GM18511 (cell line): Measurements from ENCODE around the gene CRYGS.
A peak's percentile ranks its signal among the peaks of the same experiment; 100 is the strongest.
"Not testable (repeated sequence)": the region's sequence is repeated elsewhere in the genome, so short reads cannot be mapped to it uniquely, and the experiment has no call there.

Source experiments
- ATAC-seq: cut with Tn5 transposase; IDR thresholded peaks from one replicate; pipeline ENCODE4 v1.9.1; 2021; ENCODE audit warnings: mild to moderate bottlenecking, moderate library complexity; ENCODE audit not compliant: unreplicated experiment

The CRYGS gene

GRCh38 chr3:186520431-186520830 lies 23.7 kb downstream of the CRYGS start:
- ATAC-seq: no peak

DNA sequence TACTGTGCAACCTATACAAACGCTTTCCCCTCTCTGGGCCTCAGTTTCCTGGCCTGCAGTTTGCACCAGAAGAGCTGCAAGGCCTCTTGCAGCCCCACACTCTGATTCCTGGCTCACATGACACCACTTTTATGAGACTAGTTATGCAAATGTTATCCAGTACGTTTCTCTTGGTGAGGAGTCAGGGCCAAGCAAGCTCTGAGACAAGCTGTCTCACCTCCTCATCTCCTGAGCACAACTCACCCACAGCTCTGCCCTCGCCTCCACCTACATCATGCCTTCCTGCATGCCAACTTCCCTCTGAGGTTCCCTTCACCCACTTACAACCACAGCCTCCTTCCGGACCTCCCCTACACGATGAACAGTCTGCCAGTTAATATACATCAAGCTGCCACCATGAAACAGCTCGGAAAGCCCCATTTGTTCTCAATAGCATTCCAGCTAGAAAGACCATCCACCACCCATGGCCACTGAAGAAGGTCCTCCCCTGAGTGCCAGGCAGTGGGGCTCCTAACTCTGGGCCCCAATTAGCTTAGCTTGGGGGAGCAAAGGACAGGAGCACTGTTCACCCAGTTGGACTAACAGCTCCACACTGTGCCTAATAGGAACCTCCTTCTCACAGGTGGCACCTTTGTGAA lies 25.0 kb downstream of the CRYGS start:
- peak; percentile 45 for ATAC-seq

DNA sequence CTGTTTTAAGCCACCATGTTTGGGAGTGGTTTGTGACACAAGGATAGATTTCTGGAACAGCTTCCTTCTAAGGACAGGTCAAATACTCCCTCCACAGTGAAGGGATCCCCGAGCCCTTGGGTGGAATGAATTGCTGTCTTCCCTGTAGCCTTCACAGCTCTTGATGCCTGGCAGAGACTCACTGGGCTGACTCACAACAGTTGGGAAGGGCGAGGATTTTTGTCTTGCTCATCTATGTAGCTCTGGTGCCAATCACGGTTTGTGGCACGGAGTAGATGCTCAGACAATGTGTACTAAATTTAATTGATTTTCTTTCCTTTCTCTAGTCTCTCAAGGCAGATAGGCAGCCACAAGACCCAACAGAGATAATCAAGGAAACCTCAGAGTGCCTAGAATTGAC lies 27.0 kb downstream of the CRYGS start:
- no peak for ATAC-seq

GRCh38 chr3:186516646-186517045 lies 27.5 kb downstream of the CRYGS start:
- ATAC-seq: no peak

- no peak for ATAC-seq
Observed at GRCh38 chr3:186515125-186515524, 29.1 kb downstream of the CRYGS start.

GRCh38 chr3:186514296-186515002 lies 29.7 kb downstream of the CRYGS start:
- no peak for ATAC-seq

DNA sequence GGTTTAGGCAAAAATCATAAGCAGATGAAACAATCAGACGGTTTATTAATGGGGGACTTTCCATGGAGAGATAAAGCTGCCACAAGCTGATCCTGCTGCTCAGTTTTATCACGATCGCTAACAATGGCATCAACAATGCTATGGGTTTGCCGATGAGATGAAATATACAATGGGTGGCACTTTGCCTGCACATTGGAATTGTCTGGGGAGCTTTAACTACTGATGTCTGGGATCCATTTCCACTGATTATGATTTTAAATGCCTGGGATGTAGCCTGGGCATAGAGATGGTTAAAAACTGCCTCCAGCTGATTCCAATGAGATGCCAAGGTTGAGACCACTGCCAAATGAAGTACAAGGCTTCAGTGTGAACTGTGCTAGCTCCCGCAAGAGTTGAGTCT lies 30.8 kb downstream of the CRYGS start:
- no peak for ATAC-seq

DNA sequence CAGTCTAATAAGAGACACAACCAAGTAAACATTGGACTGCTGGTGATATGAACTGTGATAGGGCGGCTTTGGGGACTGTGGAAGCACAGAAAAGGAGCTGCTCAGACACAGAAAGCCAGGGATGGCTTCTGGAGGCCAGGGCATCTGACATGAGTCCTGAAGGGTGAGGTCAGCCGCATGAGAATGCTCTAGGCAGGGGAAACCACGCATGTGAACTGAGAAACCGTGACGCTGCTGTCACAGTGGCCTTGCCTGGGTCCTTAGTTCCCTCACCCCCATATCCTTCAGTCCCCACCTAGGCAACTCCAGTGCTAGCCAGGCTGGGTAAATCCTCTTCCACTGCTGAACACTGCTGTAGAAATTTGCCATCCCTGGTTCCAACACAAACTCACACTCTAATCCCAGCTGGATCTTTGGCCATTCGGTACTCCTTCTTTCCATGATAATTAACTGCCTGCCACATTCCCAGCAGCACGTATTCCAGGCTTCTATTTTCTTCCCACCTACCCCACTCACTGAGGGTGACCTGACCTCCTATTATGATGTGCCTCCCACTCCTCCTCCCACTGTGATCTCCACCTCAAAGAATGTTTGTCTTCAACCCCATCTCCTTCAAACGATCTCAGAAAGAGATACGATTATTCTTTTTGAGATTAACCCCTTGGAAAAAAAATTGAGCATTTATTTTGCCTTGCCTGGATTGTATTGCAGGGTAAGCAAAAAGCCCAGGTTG lies 31.4 kb downstream of the CRYGS start:
- ATAC-seq: no peak

GRCh38 chr3:186511702-186512101 lies 32.5 kb downstream of the CRYGS start:
- no peak for ATAC-seq

- peak; percentile 82 for ATAC-seq
Observed at GRCh38 chr3:186511245-186511644, 32.9 kb downstream of the CRYGS start.

DNA sequence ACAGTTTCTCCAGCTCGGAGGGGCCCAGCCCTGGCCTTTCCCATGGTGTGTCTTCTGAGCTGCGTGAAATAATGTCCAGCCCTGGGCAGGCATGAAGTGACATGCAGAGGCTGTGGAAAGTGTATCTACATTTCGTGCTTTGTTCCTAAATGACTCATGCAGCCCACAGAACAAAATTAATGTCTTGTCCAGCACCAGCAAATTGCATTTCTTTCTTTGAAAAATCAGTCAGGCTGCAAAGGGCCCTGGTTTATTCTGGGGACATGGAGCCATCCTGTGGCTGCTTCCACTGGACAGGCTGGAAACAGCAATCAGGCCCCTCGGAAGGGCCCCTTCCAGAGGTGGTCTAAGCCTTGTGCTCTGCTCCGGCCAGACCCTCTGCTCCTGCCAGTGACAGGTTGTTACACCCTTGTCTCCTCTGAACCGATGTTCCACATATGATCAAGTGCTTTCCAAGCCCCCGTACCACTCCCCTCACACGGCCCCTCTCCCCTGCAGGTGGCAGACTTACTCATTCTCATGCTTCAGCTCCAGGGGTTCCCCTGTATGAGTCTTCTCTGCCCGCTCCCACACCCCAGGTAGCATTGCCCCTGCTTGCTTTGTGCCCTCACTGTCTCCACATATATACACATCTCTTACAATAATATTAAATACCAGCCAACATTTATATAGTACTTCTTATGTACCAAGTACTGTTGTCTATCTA lies 33.7 kb downstream of the CRYGS start:
- peak; percentile 38 for ATAC-seq

- no peak for ATAC-seq
Observed at GRCh38 chr3:186509423-186509822, 34.8 kb downstream of the CRYGS start.

DNA sequence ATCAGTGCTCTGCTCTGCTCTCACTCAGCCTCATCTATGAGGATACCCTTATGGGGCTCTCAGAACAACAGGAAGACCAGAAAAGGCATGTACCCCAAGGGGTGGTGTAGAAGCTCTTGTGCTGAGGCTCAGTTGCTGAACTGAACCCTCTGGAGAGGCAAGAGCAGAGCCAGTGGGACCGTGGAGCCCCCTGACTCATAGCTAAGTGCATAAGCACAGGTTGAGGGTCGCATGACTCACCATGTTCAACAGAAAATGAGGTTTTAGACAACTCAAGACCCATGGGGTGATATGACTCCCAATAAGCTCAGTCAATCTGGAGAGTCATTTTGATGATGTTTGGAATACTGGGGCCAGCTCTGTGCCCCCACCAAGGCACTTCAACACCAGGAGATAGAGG lies 37.3 kb downstream of the CRYGS start:
- ATAC-seq: no peak

GRCh38 chr3:186506191-186506739 lies 37.9 kb downstream of the CRYGS start:
- ATAC-seq: no peak

DNA sequence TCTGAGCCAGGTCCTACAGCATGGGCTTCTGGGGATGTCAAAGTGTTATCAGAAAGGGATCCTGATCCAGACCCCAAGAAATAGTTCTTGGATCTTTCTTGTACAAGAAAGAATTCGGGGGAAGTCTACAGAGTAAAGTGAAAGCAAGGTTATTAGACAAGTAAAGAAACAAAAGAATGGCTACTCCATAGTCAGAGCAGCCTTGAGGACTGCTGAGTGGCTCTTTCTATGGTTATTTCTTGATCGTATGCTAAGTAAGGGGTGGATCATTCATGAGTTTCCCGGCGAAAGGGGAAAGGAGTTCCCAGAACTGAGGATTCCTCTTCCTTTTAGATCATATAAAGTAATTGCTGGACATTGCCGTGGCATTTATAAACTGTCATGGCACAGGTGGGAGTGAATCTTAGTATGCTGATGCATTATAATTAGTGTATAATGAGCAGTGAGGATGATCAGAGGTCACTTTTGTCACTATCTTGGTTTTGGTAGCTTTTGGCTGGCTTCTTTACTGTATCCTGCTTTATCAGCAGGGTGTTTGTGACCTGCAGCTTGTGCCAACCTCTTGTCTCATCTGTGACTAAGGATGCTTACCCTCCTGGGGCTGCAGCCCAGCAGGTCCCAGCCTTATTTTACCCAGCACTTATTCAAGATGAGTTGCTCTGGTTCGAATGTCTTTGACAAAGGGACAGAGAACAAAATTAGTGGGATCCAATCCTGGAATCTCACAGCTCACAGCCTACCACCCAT lies 41.0 kb downstream of the CRYGS start:
- ATAC-seq: no peak

DNA sequence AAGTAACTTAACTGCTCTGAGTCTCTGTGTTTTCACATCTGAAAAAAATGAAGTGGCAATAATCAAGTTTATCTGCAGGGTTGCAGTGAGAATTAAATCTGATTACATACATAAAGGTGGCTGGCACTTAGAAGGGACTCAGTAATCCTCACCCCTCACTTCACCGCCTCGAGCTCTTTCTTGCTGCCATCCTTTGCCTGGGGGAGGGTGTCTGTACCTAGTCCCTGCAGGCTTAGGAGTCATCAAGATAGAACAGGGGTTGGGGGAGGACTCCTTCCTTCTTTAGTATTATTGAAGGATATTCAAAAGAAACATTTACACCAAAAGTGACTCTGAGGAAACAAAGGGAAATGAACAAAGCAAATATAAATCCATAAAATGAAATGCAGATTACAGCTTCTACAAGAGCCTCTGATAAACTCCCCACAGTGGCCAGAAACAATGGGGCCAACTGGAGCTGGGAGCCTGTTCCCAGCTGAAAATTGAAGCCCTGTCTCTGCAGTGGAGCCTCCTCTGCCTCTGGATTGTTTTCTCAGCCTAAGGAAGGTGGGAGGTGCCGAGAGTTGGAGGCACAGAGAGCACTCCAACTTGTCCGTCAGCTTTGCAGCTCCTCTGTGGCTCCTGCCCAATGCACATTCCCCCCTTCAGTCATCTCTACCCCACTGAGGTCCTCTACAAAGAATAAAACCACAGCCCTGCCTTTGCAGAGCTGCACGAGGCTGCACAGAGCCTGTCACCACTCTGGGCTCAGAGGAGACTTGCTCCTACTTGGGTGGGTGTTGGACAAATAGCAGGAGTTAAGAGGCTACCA lies 41.8 kb downstream of the CRYGS start:
- ATAC-seq: no peak

GRCh38 chr3:186499949-186500348 lies 44.2 kb downstream of the CRYGS start:
- ATAC-seq: not testable (repeated sequence)

DNA sequence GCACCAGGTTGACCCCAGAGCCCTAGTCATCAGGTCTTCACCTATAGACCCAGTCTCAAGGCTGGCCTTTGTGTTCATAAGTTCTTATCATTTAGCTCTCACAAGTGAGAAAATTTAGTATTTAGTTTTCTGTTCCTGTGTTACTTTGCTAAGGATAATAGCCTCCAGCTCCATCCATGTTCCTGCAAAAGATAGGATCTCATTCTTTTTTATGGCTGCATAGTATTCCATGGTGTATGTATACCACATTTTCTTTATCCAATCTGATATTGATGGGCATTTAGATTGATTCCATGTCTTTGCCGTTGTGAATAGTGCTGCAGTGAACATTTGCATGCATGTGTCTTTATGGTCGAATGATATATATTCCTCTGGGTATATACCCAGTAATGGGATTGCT lies 46.2 kb downstream of the CRYGS start:
- ATAC-seq: not testable (repeated sequence)

DNA sequence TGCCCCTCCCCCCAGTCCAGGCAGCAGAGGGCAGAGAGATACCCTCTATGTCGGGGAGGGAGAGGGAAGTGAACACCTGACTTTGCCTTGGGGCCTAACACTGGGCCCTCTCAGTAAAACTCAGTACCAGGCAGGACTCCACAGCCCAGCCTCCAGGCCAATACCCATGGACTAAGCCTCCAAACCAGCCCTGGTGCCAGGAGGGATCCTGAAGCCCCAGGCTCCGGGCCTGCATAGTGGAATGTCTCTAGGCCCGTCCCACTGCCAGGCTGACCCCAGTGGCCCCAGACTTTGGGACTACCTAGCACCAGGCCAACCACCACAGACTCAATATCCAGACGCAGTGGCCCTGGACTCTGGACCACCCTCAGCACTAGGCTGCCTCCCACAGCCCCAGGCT lies 46.6 kb downstream of the CRYGS start:
- ATAC-seq: no peak

- ATAC-seq: no peak
Observed at GRCh38 chr3:186496635-186497034, 47.5 kb downstream of the CRYGS start.
